BJ (cell line): ENCODE results near the gene STXBP6. TPM values are rescaled to one million over a fixed set of nuclear protein-coding genes. Genes with fewer than 3 reads are reported as not detected.

Experiments used
- CTCF ChIA-PET: fragments of 350-600 bp; formaldehyde crosslinking; extraction: SDS; loops from one replicate; lab custom pipeline; 2021; ENCODE audit warnings: antibody characterized with exemption, inconsistent platforms; lab: Yijun Ruan, JAX
- POLR2A ChIA-PET: fragments of 300-600 bp; sonication (Branson Sonifier 250); formaldehyde crosslinking; extraction: SDS; loops from one replicate; lab custom pipeline; 2021; ENCODE audit warnings: antibody characterized with exemption; lab: Charles Lee
- DNase-seq: peaks from one replicate; pipeline ENCODE4 v3.0.0-alpha.2; 2011; ENCODE audit warnings: low read depth
- H3K27me3 ChIP-seq: 2 replicates; pipeline ENCODE4 v1.6.0; 2011; ENCODE audit warnings: low read length; ENCODE audit not compliant: control insufficient read depth, insufficient read depth
- H3K36me3 ChIP-seq: 2 replicates; pipeline ENCODE4 v1.5.1; 2011; ENCODE audit warnings: low read length; ENCODE audit not compliant: control insufficient read depth, insufficient read depth
- H3K4me3 ChIP-seq: 2 replicates; pipeline ENCODE4 v1.5.1; 2011; ENCODE audit warnings: low read depth, mild to moderate bottlenecking, control low read depth, low read length
- polyA plus RNA-seq: library from polyadenylated mRNA; depleted of rRNA; stranded (reverse); fragments of >200 nt; gene quantifications from 2 replicates; pipeline ENCODE4 v1.2.3, GENCODE V29; 2011
- TF ChIP-seq, protein P1 (sequence below): IDR thresholded peaks from 2 replicates; pipeline ENCODE4 v1.5.1; 2011; ENCODE audit warnings: low read depth, mild to moderate bottlenecking, control low read depth, inconsistent platforms, low read length, moderate library complexity; ENCODE audit not compliant: insufficient read depth

The STXBP6 gene
- polyA plus RNA-seq, 1 experiment: 12.1 TPM

GRCh38 chr14:24853446-24853845, 196.5 kb downstream of the STXBP6 start:
- no peak for DNase-seq
- ChIA-PET POLR2A (no interaction called here), CTCF (interaction anchor here (1.5 kb wide), 1 partner anchor 10 kb away, joined by 3 read pairs; no protein-coding TSS in a partner anchor)
- H3K4me3 ChIP-seq: no peak overlapping the region
- no peaks in the 10 kb centered on the region for H3K27me3 ChIP-seq
- no peaks in the 10 kb centered on the region for H3K36me3 ChIP-seq
- TF ChIP-seq, protein P1, sequence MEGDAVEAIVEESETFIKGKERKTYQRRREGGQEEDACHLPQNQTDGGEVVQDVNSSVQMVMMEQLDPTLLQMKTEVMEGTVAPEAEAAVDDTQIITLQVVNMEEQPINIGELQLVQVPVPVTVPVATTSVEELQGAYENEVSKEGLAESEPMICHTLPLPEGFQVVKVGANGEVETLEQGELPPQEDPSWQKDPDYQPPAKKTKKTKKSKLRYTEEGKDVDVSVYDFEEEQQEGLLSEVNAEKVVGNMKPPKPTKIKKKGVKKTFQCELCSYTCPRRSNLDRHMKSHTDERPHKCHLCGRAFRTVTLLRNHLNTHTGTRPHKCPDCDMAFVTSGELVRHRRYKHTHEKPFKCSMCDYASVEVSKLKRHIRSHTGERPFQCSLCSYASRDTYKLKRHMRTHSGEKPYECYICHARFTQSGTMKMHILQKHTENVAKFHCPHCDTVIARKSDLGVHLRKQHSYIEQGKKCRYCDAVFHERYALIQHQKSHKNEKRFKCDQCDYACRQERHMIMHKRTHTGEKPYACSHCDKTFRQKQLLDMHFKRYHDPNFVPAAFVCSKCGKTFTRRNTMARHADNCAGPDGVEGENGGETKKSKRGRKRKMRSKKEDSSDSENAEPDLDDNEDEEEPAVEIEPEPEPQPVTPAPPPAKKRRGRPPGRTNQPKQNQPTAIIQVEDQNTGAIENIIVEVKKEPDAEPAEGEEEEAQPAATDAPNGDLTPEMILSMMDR: no peak

DNA sequence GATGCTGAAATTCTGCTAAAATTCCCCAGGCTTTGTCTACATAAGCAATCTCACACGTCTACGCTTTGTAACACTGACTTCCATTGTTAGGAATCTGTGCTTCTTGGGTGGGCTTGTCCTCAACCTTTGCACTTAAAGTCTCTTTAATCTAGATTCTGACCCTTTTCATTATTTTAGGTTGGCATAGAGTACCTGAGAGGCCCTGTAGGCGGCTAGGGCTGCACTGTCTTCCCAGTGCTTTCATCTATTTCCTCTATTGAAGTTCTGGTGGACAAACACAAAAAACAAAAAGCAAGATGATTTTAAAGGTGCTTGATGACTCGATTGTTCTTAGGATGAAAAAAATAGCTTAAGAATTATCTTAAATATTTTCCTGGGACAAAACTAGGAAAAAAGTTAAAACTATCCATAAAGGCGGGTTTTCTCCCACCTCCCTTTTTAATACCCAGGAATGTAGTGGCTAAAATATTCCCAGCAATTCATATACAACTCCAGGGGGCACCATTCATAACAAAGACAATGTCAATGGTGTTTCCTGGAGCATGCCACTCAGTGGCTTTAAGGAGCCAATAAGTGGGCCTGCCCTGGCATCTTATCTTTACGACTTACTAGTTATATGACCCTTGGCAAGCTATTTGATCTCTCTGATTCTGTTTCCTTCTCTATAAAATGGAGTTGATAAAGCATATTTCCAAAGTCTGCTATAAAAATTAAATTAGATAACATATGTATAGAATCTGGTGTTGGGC, 197.5 kb downstream of the STXBP6 start:
- H3K36me3 ChIP-seq: no peaks in the 10 kb centered on the region
- ChIA-PET CTCF (interaction anchor here (1.1 to 1.5 kb wide), 2 partner anchors 9 to 284 kb away, joined by 3 read pairs; no protein-coding TSS in a partner anchor), POLR2A (no interaction called here)
- H3K27me3 ChIP-seq: no peaks in the 10 kb centered on the region
- H3K4me3 ChIP-seq: no peak overlapping the region
- TF ChIP-seq, protein P1: no peak
- DNase-seq: no peak

DNA sequence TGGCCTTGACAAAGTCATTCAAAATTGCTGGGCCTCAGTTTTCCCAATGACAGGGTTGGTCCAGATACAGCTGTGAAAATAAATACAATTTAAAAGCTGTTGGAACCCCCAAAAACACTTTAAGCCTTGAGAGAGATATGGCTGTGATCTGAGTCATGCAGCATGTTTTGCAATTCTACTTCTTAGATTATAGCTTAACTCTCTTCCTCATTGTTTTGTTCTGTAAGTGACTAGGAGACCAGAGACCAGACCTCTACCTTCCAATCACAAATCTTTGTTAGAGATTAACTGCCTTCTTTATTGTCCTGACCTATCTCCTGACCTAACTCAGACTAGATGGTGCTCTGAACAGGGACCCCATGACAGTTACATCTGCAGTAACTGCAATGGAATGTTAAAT, 198.1 kb downstream of the STXBP6 start:
- no peaks in the 10 kb centered on the region for H3K36me3 ChIP-seq

DNA sequence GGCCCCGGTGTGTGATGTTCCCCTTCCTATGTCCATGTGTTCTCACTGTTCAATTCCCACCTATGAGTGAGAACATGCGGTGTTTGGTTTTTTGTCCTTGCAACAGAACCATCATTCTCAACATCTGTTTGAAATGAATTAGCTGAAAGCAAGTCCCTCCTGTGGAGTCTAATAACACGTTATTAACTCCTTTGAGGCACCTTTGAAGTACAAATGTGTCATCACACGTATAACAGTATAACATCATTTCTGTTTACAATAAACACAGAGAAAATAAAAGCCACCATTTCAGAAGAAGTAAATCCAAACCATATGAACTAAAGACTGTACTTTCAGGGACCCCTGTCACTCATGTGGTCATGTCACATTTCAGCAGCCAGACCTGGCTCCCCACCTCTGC, 198.5 kb downstream of the STXBP6 start:
- Histone ChIP-seq H3K27me3 (no peaks in the 10 kb centered on the region), H3K4me3 (no peak overlapping the region), H3K36me3 (no peaks in the 10 kb centered on the region)
- no peak for DNase-seq
- ChIA-PET CTCF (no interaction called here), POLR2A (no interaction called here)
- TF ChIP-seq, protein P1: no peak

More for the DNA sequence above, 198.1 kb downstream of the STXBP6 start:
- TF ChIP-seq, protein P1: no peak
- no peak overlapping the region for H3K4me3 ChIP-seq
- POLR2A ChIA-PET: no interaction called here
- no peaks in the 10 kb centered on the region for H3K27me3 ChIP-seq
- no peak for DNase-seq
- CTCF ChIA-PET: interaction anchor here (1.5 kb wide), 1 partner anchor 8 kb away, joined by 3 read pairs; no protein-coding TSS in a partner anchor

DNA sequence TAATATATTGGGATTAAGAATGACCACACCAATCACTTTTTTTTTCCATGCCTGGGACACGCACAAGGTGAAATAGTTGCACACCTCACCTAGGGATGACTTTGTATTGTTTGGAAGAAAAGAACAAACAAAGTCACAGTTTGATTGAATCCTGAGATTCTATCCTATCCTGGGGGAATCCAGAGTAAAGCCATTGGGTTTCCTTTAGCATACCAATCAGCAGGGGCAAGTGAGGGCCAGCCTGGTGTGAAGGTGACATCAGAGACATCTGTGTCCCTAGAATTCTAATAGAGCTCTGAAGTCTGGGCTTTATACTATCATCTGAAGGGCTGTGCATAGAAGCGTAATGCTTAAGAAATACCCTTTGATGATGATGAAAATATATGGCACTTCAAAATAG, 199.9 kb downstream of the STXBP6 start:
- ChIA-PET CTCF (interaction anchor here (0.9 kb wide), 1 partner anchor 32 kb away, joined by 3 read pairs; no protein-coding TSS in a partner anchor), POLR2A (no interaction called here)
- TF ChIP-seq, protein P1: no peak
- no peak for DNase-seq
- Histone ChIP-seq H3K36me3 (no peaks in the 10 kb centered on the region), H3K4me3 (no peak overlapping the region), H3K27me3 (no peaks in the 10 kb centered on the region)
